HepG2 (cell line): ENCODE measurements around the gene SLFN13. TPM values are rescaled to one million over a fixed set of nuclear protein-coding genes. Genes with fewer than 3 reads are reported as not detected.

Experiments used
- ATAC-seq: fragments of 200-7000 bp; cut with Tn5 transposase; 3 replicates; pipeline ENCODE4 v1.9.1; 2020; ENCODE audit warnings: mild to moderate bottlenecking, moderate library complexity
- BruUV-seq: library from RNA; stranded (reverse); fragments of 400-500 nt; replicated peaks from 2 replicates; lab custom pipeline; 2021; lab: Mats Ljungman, UMichigan
- CTCF ChIA-PET: fragments of 300-600 bp; formaldehyde crosslinking; extraction: SDS; loops from one replicate; lab custom pipeline; 2021; ENCODE audit warnings: low total read pairs, inconsistent platforms, low intra/inter-chr PET ratio; lab: Yijun Ruan, JAX
- POLR2A ChIA-PET: fragments of 350-600 bp; sonication (Branson Sonifier 250); formaldehyde crosslinking; loops from one replicate; lab custom pipeline; 2020; ENCODE audit warnings: antibody characterized with exemption, inconsistent platforms; lab: Yijun Ruan, JAX
- DNase-seq: peaks from one replicate; pipeline ENCODE4 v3.0.0-alpha.2; 2015; ENCODE audit warnings: low spot score
- FAIRE-seq: peaks from 3 replicates; lab custom pipeline; 2011; peaks lifted over from hg19 to GRCh38; lab: Jason Lieb, UNC
- H2AFZ ChIP-seq: one replicate; pipeline ENCODE4 v1.6.1; 2011; ENCODE audit warnings: low read length, inconsistent platforms
- H3K27ac ChIP-seq: fragments of 300-600 bp; 3 replicates; pipeline ENCODE4 v1.8.0; 2011; ENCODE audit warnings: mixed run types, mild to moderate bottlenecking, mixed read lengths, low read length, inconsistent platforms; ENCODE audit not compliant: insufficient read depth; ENCODE audit errors: extremely low read length
- H3K27me3 ChIP-seq, 2 experiments: fragments of 200-600 bp in 1 of 2; 2 replicates in 1 of 2; 3 replicates in 1 of 2; pipeline versions ENCODE4 v1.6.0 to v1.8.0; 2011; ENCODE audit warnings: low read length in 2 of 2, mild to moderate bottlenecking in 2 of 2, moderate library complexity in 2 of 2, inconsistent platforms in 1 of 2; ENCODE audit not compliant: insufficient read depth in 2 of 2, control insufficient read depth in 1 of 2
- H3K36me3 ChIP-seq, 2 experiments: fragments of 200-600 bp in 1 of 2; replicated peaks in 1 of 2; 2 replicates in 1 of 2; 3 replicates in 1 of 2; pipeline versions ENCODE4 v1.5.1 to v1.8.0; 2011; ENCODE audit warnings: low read length in 2 of 2, inconsistent platforms in 1 of 2; ENCODE audit not compliant: insufficient read depth in 2 of 2, control insufficient read depth in 1 of 2
- H3K4me1 ChIP-seq: 2 replicates; pipeline ENCODE4 v1.5.1; 2012; ENCODE audit warnings: low read length, inconsistent platforms; ENCODE audit not compliant: insufficient read depth
- H3K4me2 ChIP-seq: 2 replicates; pipeline ENCODE4 v1.6.0; 2011; ENCODE audit warnings: low read depth, low read length, inconsistent platforms
- H3K4me3 ChIP-seq, 3 experiments: fragments of 200-600 bp in 1 of 3; sonication (generic), shearing (Covaris generic) in 1 of 3; replicated peaks in 1 of 3; 2 replicates each; pipeline ENCODE4 v1.5.1; 2011 to 2016; ENCODE audit warnings: low read length in 3 of 3, inconsistent platforms in 2 of 3, low read depth in 2 of 3, mild to moderate bottlenecking in 2 of 3, control low read depth in 1 of 3, mixed read lengths in 1 of 3; ENCODE audit not compliant: insufficient read depth in 1 of 3
- H3K79me2 ChIP-seq: one replicate; pipeline ENCODE4 v1.6.1; 2011; ENCODE audit warnings: low read length, inconsistent platforms; ENCODE audit not compliant: insufficient read depth
- H3K9ac ChIP-seq: 2 replicates; pipeline ENCODE4 v1.6.0; 2011; ENCODE audit warnings: mild to moderate bottlenecking, low read depth, low read length, inconsistent platforms; ENCODE audit not compliant: insufficient read depth
- H3K9me3 ChIP-seq: 2 replicates; pipeline ENCODE4 v1.5.1; 2012; ENCODE audit warnings: mild to moderate bottlenecking, low read length
- H4K20me1 ChIP-seq: 2 replicates; pipeline ENCODE4 v1.6.0; 2011; ENCODE audit warnings: inconsistent platforms, mild to moderate bottlenecking, low read length, moderate library complexity; ENCODE audit not compliant: insufficient read depth
- HNRNPUL1 ChIP-seq: fragments of 200-400 bp; formaldehyde crosslinking; IDR thresholded peaks from 2 replicates; pipeline ENCODE4 v1.6.1; 2017; ENCODE audit warnings: low read depth, mild to moderate bottlenecking, low read length, moderate library complexity
- KDM5B ChIP-seq: sonication (generic); formaldehyde crosslinking; IDR thresholded peaks from 2 replicates; pipeline ENCODE4 v1.4.0; 2020; ENCODE audit warnings: missing genetic modification reagents, mild to moderate bottlenecking, borderline replicate concordance
- NR2F1 ChIP-seq, 2 experiments: fragments of 450-650 bp in 1 of 2; formaldehyde crosslinking in 1 of 2; IDR thresholded peaks; 2 replicates each; pipeline versions ENCODE4 v1.5.0 to v1.6.1; 2016 to 2020; ENCODE audit warnings: mild to moderate bottlenecking in 1 of 2, missing compliant biosample characterization in 1 of 2, missing genetic modification reagents in 1 of 2, moderate library complexity in 1 of 2
- NRL ChIP-seq: sonication (generic); formaldehyde crosslinking; IDR thresholded peaks from 2 replicates; pipeline ENCODE4 v1.5.0; 2020; ENCODE audit warnings: missing genetic modification reagents, mild to moderate bottlenecking, moderate library complexity, borderline replicate concordance
- ZFYVE20 ChIP-seq: sonication (generic); formaldehyde crosslinking; IDR thresholded peaks from 2 replicates; pipeline ENCODE4 v1.8.0; 2023; ENCODE audit warnings: low read depth, mild to moderate bottlenecking, moderate library complexity, missing genetic modification reagents, borderline replicate concordance
- ZNF121 ChIP-seq: sonication (generic); formaldehyde crosslinking; IDR thresholded peaks from 2 replicates; pipeline ENCODE4 v1.5.0; 2020; ENCODE audit warnings: mild to moderate bottlenecking, missing genetic modification reagents
- ZNF136 ChIP-seq: sonication (generic); formaldehyde crosslinking; IDR thresholded peaks from 2 replicates; pipeline ENCODE4 v1.8.1; 2022; ENCODE audit warnings: low read depth, mild to moderate bottlenecking, moderate library complexity, missing genetic modification reagents
- ZNF746 ChIP-seq: sonication (generic); formaldehyde crosslinking; IDR thresholded peaks from 2 replicates; pipeline ENCODE4 v1.8.0; 2022; ENCODE audit warnings: mild to moderate bottlenecking, missing genetic modification reagents
- ZNF780A ChIP-seq: sonication (generic); formaldehyde crosslinking; IDR thresholded peaks from 2 replicates; pipeline ENCODE4 v1.8.0; 2022; ENCODE audit warnings: mild to moderate bottlenecking, missing genetic modification reagents, moderate library complexity
- WGBS: methylation state at CpG from one replicate; pipeline ENCODE4 v1.1.6; 2017; ENCODE audit warnings: low lambda C conversion rate; 5-methylcytosine and 5-hydroxymethylcytosine counted together
- in situ Hi-C: cut with HindIII; loops from 2 replicates; pipeline ENCODE4 v1.10.0; 2017; ENCODE audit warnings: low pct_unique_long_range_greater_than_20kb; ENCODE audit not compliant: extremely low pct_ligation_motif_present
- intact Hi-C: fragments of 100-400 bp; cut with micrococcal nuclease; formaldehyde crosslinking; loops from one replicate; pipeline ENCODE4 v1.10.0; 2022; ENCODE audit not compliant: unreplicated experiment
- polyA plus RNA-seq, 8 experiments: library from polyadenylated mRNA; depleted of rRNA in 3 of 8; stranded (reverse) in 7 of 8; unstranded in 1 of 8; fragments of >200 nt; fragmentation: Illumina TruSeq in 4 of 8; extraction: Trizol in 4 of 8; gene quantifications; 2 replicates each; pipeline versions ENCODE4 v1.2.1 to v1.2.3, GENCODE V29; 2011 to 2016; ENCODE audit warnings: low read depth in 4 of 8, missing spikeins in 1 of 8, mixed read lengths in 1 of 8; ENCODE audit not compliant: insufficient read depth in 1 of 8
- total RNA-seq, 5 experiments: library from RNA; depleted of rRNA; stranded (reverse); fragments of >200 nt; fragmentation: Illumina TruSeq; extraction: Trizol; gene quantifications; 2 replicates each; pipeline ENCODE4 v1.2.3, GENCODE V29; 2016; ENCODE audit warnings: low read depth in 1 of 5
- TF ChIP-seq, protein P1 (sequence below): sonication (generic); formaldehyde crosslinking; IDR thresholded peaks from 2 replicates; pipeline ENCODE4 v1.4.0; 2020; ENCODE audit warnings: missing genetic modification reagents
- TF ChIP-seq, protein P2 (sequence below): sonication (generic); formaldehyde crosslinking; IDR thresholded peaks from 2 replicates; pipeline ENCODE4 v1.4.0; 2020; ENCODE audit warnings: missing genetic modification reagents, borderline replicate concordance
- TF ChIP-seq, protein P3 (sequence below): sonication (generic); formaldehyde crosslinking; IDR thresholded peaks from 2 replicates; pipeline ENCODE4 v1.4.0; 2020; ENCODE audit warnings: missing genetic modification reagents
- TF ChIP-seq, protein P4 (sequence below): IDR thresholded peaks from 2 replicates; pipeline ENCODE4 v1.6.1; 2012; ENCODE audit warnings: low read depth, low read length, improper control_type of control experiment
- TF ChIP-seq, protein P5 (sequence below): sonication (generic); formaldehyde crosslinking; IDR thresholded peaks from 2 replicates; pipeline ENCODE4 v1.5.0; 2020; ENCODE audit warnings: mild to moderate bottlenecking, missing genetic modification reagents

Gene SLFN13
- total and polyA plus RNA-seq, 2 of the 13 experiments (the other 11 are each of a cell fraction or from before 2014, with no cell fraction given), result 0.18 TPM; not detected in 1

DNA sequence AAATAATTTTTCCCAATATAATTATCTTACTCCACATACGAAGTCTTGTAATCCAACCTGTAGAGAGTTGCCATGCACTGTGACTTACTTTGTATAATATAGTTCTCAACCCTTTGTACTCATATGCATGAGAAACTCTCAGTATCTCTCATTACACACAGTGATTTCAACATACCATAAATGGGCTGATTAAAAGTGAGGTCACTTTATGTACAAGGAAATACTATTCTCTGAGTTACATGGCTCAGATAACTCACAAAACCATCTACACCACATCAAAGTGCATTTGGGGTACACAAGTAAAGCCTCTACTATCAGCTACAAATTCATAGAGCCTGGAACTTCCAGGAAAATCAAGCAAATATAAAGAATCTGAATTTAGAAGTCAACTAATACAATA is 44.2 kb downstream of the SLFN13 start:
- intact Hi-C loops (no loop called here), in situ Hi-C loops (loop anchor here (10.0 kb wide), 1 partner anchor 60 kb away; no protein-coding TSS in a partner anchor)
- FAIRE-seq (no peak), DNase-seq (peak; percentile 8), ATAC-seq (no peak)
- WGBS, result 17% methylated on average over 1 of the region's 1 CpG
- CTCF ChIA-PET, result no interaction called here
- POLR2A ChIA-PET, result no interaction called here
- H3K36me3 ChIP-seq, result no peaks in the 10 kb centered on the region
- no peaks in the 10 kb centered on the region for H3K27me3 ChIP-seq
- H3K9ac ChIP-seq, result no peak overlapping the region
- H4K20me1 ChIP-seq, result no peaks in the 10 kb centered on the region
- no peak overlapping the region for H3K27ac ChIP-seq
- BruUV-seq, result no TSS peak
- no peak overlapping the region for H3K4me3 ChIP-seq
- no peak overlapping the region for H2AFZ ChIP-seq
- no peak overlapping the region for H3K4me2 ChIP-seq
- H3K79me2 ChIP-seq, result no peaks in the 10 kb centered on the region
- 0 out of 2 replicates have a peak, but pooled peaks cover 7% of the 10 kb centered on the region for H3K4me1 ChIP-seq
- no peaks in the 10 kb centered on the region for H3K9me3 ChIP-seq
- TF ChIP-seq ZNF780A (no peak), HNRNPUL1 (no peak), ZFYVE20 (CRISPR knock-in tag) (no peak), KDM5B (CRISPR knock-in tag) (no peak), ZNF746 (CRISPR knock-in tag) (no peak), ZNF136 (CRISPR knock-in tag) (no peak), NR2F1 (CRISPR knock-in tag; IDR thresholded peaks at IDR 0.05) (no peak), NRL (CRISPR knock-in tag) (no peak), ZNF121 (CRISPR knock-in tag) (no peak)
- TF ChIP-seq, protein P1, sequence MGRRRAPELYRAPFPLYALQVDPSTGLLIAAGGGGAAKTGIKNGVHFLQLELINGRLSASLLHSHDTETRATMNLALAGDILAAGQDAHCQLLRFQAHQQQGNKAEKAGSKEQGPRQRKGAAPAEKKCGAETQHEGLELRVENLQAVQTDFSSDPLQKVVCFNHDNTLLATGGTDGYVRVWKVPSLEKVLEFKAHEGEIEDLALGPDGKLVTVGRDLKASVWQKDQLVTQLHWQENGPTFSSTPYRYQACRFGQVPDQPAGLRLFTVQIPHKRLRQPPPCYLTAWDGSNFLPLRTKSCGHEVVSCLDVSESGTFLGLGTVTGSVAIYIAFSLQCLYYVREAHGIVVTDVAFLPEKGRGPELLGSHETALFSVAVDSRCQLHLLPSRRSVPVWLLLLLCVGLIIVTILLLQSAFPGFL, result no peak
- TF ChIP-seq, protein P2, sequence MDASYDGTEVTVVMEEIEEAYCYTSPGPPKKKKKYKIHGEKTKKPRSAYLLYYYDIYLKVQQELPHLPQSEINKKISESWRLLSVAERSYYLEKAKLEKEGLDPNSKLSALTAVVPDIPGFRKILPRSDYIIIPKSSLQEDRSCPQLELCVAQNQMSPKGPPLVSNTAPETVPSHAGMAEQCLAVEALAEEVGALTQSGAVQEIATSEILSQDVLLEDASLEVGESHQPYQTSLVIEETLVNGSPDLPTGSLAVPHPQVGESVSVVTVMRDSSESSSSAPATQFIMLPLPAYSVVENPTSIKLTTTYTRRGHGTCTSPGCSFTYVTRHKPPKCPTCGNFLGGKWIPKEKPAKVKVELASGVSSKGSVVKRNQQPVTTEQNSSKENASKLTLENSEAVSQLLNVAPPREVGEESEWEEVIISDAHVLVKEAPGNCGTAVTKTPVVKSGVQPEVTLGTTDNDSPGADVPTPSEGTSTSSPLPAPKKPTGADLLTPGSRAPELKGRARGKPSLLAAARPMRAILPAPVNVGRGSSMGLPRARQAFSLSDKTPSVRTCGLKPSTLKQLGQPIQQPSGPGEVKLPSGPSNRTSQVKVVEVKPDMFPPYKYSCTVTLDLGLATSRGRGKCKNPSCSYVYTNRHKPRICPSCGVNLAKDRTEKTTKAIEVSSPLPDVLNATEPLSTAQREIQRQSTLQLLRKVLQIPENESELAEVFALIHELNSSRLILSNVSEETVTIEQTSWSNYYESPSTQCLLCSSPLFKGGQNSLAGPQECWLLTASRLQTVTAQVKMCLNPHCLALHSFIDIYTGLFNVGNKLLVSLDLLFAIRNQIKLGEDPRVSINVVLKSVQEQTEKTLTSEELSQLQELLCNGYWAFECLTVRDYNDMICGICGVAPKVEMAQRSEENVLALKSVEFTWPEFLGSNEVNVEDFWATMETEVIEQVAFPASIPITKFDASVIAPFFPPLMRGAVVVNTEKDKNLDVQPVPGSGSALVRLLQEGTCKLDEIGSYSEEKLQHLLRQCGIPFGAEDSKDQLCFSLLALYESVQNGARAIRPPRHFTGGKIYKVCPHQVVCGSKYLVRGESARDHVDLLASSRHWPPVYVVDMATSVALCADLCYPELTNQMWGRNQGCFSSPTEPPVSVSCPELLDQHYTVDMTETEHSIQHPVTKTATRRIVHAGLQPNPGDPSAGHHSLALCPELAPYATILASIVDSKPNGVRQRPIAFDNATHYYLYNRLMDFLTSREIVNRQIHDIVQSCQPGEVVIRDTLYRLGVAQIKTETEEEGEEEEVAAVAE (CRISPR knock-in tag), result no peak
- TF ChIP-seq, protein P3, sequence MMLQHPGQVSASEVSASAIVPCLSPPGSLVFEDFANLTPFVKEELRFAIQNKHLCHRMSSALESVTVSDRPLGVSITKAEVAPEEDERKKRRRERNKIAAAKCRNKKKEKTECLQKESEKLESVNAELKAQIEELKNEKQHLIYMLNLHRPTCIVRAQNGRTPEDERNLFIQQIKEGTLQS (CRISPR knock-in tag), result no peak
- TF ChIP-seq, protein P4, sequence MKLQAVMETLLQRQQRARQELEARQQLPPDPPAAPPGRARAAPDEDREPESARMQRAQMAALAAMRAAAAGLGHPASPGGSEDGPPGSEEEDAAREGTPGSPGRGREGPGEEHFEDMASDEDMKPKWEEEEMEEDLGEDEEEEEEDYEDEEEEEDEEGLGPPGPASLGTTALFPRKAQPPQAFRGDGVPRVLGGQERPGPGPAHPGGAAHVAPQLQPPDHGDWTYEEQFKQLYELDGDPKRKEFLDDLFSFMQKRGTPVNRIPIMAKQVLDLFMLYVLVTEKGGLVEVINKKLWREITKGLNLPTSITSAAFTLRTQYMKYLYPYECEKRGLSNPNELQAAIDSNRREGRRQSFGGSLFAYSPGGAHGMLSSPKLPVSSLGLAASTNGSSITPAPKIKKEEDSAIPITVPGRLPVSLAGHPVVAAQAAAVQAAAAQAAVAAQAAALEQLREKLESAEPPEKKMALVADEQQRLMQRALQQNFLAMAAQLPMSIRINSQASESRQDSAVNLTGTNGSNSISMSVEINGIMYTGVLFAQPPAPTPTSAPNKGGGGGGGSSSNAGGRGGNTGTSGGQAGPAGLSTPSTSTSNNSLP, result no peak
- TF ChIP-seq, protein P5, sequence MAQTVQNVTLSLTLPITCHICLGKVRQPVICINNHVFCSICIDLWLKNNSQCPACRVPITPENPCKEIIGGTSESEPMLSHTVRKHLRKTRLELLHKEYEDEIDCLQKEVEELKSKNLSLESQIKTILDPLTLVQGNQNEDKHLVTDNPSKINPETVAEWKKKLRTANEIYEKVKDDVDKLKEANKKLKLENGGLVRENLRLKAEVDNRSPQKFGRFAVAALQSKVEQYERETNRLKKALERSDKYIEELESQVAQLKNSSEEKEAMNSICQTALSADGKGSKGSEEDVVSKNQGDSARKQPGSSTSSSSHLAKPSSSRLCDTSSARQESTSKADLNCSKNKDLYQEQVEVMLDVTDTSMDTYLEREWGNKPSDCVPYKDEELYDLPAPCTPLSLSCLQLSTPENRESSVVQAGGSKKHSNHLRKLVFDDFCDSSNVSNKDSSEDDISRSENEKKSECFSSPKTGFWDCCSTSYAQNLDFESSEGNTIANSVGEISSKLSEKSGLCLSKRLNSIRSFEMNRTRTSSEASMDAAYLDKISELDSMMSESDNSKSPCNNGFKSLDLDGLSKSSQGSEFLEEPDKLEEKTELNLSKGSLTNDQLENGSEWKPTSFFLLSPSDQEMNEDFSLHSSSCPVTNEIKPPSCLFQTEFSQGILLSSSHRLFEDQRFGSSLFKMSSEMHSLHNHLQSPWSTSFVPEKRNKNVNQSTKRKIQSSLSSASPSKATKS (CRISPR knock-in tag), result no peak
